GM19463 (cell line): Measurements from ENCODE around the gene ADISSP.

Source experiments
- ATAC-seq: cut with Tn5 transposase; IDR thresholded peaks from one replicate; pipeline ENCODE4 v1.9.1; 2021; ENCODE audit warnings: mild to moderate bottlenecking, moderate library complexity; ENCODE audit not compliant: unreplicated experiment

The ADISSP gene

GRCh38 chr20:3755814-3756480, 11.6 kb downstream of the ADISSP start:
- ATAC-seq = no peak

- no peak for ATAC-seq
These were observed 12.3 kb downstream of the ADISSP start for GRCh38 chr20:3755269-3755668.

- ATAC-seq = no peak
These were observed 13.3 kb downstream of the ADISSP start for GRCh38 chr20:3754276-3754630.

- no peak for ATAC-seq
These were observed 13.9 kb downstream of the ADISSP start for GRCh38 chr20:3753501-3754275.

GRCh38 chr20:3753098-3753497, 14.5 kb downstream of the ADISSP start:
- no peak for ATAC-seq

GRCh38 chr20:3752386-3752759, 15.2 kb downstream of the ADISSP start:
- ATAC-seq = no peak

GRCh38 chr20:3751675-3752385, 15.7 kb downstream of the ADISSP start:
- no peak for ATAC-seq

- ATAC-seq = no peak
These were observed 16.3 kb downstream of the ADISSP start for GRCh38 chr20:3751305-3751674.

GRCh38 chr20:3749689-3750531, 17.6 kb downstream of the ADISSP start:
- ATAC-seq = no peak

GRCh38 chr20:3749087-3749688, 18.4 kb downstream of the ADISSP start:
- ATAC-seq = no peak

GRCh38 chr20:3748073-3748472, 19.5 kb downstream of the ADISSP start:
- ATAC-seq = no peak

GRCh38 chr20:3747471-3747870, 20.1 kb downstream of the ADISSP start:
- no peak for ATAC-seq

- ATAC-seq = no peak
These were observed 21.8 kb downstream of the ADISSP start for GRCh38 chr20:3745686-3746173.

GRCh38 chr20:3744806-3745685, 22.5 kb downstream of the ADISSP start:
- ATAC-seq = peak; percentile 61

- ATAC-seq = no peak
These were observed 23.5 kb downstream of the ADISSP start for GRCh38 chr20:3744037-3744436.

GRCh38 chr20:3743251-3743650, 24.3 kb downstream of the ADISSP start:
- ATAC-seq = no peak

GRCh38 chr20:3741836-3742458, 25.6 kb downstream of the ADISSP start:
- no peak for ATAC-seq

- no peak for ATAC-seq
These were observed 26.8 kb downstream of the ADISSP start for GRCh38 chr20:3740615-3741301.
